HG03039 (cell line): ENCODE results near the gene MKX.

Source experiments
- ATAC-seq: cut with Tn5 transposase; IDR thresholded peaks from one replicate; pipeline ENCODE4 v1.9.1; 2021; ENCODE audit warnings: mild to moderate bottlenecking, moderate library complexity; ENCODE audit not compliant: unreplicated experiment

Gene MKX, protein sequence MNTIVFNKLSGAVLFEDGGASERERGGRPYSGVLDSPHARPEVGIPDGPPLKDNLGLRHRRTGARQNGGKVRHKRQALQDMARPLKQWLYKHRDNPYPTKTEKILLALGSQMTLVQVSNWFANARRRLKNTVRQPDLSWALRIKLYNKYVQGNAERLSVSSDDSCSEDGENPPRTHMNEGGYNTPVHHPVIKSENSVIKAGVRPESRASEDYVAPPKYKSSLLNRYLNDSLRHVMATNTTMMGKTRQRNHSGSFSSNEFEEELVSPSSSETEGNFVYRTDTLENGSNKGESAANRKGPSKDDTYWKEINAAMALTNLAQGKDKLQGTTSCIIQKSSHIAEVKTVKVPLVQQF

DNA sequence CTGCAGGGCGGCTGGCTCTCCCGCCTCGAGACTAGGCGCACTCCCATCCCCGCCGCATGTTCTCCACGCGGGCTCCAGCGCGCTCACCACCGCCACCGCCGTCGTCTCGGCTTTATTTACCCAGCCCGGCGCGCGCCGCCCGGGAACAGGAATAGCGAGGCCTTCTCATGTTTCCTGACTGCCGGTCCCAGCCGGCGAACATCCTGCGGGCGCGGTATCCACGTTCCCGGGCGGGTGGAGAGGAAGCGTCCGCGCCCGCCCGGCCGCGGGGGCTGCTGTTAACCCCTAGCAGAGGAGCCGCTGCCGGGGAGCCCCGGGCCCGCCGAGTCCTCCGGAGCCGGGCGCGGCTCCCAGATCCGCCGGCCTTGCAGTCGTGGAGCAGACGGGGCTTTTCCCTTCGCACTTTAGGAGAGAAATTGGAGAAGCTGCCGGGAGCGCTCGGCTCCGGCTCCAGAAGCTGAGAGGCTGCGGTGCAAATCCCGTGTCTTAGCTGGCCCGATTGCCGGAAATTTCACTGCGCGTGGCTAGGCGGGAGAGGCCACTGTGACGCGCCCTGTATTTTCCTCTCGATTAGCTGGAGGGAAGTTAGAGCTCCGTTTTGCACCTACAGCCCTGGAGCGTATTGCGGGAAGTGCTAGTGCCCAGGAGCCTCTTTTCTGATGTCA is at the start of gene MKX:
Gene MKX (minus strand): TSS at position 88 of the 665 bp plus-strand sequence. CDS start 2,404 bp downstream, outside the sequence.
- ATAC-seq: no peak

DNA sequence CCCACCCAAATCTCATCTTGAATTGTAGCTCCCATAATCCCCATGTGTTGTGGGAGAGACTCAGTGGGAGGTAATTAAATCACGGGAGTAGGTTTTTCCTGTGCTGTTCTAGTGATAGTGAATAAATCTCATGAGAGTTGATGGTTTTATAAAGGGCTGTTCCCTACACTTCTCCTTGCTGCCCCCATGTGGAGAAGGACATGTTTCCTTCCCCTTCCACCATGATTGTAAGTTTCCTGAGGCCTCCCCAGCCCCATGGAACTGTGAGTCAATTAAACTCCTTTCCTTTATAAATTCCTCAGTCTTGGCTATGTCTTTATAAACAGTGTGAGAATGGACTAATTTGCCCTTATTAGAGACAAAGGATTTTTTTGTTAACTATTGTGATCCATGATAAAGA is 48.5 kb upstream of the MKX start:
- no peak for ATAC-seq

DNA sequence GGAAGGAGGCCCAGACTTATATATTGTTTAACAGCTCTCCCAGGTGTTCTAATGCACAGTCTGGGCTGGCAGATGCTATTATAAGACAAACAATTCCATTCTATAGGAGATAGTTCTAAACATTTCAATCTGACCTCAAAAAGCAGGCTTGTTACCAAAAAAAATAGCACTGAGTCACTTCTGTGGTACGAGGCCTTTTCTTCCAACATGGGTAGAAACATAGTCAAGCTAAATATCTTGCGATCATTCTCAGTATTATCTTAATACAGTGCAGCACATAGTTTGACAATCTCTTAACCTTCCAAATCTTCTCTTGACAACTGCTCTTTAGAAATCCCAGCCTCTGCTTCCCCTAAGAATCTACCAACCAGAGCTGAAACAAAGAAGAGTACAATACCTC is 46.6 kb upstream of the MKX start:
- ATAC-seq: no peak

DNA sequence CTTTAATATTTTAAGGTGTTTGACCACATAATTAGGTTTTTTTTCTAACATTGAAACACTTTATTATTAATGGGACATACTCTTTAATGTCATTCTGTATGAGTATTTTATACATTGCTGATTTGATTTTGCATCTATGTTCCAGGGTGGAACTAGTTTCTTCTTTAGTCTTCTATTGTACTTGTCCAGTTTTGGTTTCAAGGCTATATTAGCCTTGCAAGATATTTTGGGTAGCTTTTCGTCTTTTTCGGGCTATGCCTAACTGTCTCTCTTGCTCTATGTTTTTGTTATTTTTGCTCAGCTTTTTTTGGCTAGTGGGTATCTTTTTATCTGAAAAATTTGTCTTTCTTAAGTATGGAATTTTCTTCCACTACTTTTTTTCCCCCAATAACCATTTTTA is 38.7 kb upstream of the MKX start:
- no peak for ATAC-seq

DNA sequence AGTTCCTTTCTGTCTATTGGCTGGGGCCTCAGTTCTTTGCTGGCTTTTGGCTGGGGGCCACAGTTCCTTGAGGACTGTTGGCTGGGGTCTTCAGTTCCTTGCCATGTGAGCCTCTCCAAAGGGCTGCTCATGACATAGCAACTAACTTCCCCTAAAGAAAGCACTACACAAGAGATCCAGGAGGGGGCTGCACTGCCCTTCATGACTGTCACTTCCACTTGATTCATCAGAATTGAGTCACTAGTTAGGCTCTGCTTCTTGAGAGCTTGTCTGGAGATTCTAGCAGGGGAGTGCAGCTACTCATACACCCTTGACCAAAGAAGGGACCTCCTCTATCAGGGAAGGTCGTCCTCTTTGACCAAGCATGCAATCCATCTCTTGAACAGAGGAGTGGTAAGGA is 38.0 kb upstream of the MKX start:
- no peak for ATAC-seq

DNA sequence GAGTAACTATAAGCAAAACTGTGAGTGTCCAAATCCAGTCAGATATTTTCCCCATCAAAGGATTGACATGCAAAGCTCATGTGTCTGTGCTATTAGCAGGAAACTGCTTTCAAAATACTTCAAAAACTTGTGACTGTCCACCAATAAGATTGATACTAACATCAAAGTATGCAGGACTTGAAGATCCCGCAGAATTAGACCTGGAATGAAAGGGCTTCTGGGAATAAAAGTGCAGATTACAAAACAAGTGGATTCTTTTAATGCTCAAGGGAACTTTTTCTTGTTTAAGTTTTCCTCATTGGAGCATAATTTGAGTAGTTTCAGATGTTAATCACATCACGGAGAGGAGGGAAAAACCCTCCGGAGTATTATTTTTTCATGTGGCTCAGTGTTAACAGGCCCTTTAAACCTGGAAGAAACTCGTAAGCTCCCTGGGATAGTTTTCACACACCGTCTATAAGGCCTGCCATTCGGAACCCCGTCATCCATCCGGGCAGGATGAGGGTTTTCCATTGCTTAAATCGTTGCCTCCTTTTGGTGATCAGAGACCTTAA is 33.9 kb upstream of the MKX start:
- no peak for ATAC-seq

DNA sequence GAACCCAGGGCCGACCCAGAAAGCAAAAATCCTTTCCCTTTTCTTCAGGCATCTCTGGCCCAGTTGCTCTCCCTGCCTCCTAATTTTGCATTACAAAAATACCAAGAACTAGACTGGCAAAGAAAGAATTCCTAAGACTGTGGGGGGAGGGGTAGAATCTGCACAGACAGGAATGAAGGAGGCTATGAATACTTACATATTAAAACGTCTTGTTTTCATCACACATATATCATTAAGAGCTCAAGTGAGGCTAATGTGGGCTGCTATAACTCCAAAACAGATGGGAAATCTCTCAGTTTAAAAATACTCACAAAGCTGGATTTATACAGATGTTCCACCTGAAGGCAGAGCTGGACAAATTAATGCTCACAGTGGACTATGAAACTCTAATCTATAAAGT is 29.2 kb upstream of the MKX start:
- ATAC-seq: no peak

DNA sequence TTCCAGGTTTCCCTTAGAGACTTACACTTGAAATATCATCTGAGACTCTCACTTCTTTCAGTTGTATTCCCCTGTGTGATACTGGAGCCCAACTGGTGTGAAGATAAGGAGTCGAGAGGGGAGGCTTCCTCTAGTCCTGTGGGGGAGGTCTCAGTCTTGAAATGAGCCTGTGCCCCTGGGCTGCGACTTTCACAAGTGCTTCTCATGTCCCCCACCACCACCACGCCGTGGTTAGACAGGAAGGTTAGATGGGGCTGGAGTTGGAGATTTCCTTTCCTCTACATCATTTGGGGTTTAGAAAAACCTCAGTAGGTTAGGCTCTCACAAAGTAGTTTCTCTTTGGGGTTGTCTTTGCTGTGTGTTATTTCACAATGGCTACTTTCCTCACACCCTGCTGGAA is 25.6 kb upstream of the MKX start:
- ATAC-seq: no peak

DNA sequence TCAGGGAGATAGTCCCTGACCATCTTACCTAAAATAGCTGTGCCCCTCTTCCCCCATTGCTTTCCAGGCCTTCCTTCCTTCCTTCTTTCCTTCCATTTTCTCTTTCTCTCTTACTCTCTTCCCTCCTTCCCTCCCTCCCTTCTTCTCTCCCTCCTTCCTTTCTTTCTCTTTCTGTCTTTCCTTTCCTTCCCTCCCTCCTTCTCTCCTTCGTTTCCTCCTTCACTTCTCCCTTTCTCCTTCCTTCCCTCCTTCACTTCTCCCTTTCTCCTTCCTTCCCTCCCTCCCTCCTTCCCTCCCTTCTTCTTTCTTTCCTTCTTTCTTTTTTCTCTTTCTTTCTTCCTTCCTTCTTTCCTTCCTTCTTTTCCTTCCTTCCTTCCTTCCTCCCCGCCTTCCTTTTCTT is 24.6 kb upstream of the MKX start:
- ATAC-seq: no peak

DNA sequence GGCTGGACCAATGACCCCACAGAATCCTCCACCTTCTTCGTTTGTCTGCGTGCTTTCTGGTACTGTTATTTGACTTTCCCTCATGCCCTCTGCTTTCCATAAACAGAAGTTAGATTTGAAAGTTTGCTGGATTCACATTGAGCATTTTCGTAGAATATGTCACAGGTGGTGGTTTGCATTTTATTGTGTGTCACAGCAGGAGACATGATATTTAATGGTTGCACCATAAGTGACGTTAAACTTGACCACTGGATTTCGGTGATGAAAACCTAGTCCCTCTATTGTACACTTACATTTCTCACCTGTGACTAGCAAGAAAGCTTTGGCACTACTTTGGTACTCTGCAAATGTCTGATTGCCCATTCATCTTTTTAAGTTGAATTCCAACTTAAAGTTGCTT is 15.2 kb upstream of the MKX start:
- ATAC-seq: no peak

DNA sequence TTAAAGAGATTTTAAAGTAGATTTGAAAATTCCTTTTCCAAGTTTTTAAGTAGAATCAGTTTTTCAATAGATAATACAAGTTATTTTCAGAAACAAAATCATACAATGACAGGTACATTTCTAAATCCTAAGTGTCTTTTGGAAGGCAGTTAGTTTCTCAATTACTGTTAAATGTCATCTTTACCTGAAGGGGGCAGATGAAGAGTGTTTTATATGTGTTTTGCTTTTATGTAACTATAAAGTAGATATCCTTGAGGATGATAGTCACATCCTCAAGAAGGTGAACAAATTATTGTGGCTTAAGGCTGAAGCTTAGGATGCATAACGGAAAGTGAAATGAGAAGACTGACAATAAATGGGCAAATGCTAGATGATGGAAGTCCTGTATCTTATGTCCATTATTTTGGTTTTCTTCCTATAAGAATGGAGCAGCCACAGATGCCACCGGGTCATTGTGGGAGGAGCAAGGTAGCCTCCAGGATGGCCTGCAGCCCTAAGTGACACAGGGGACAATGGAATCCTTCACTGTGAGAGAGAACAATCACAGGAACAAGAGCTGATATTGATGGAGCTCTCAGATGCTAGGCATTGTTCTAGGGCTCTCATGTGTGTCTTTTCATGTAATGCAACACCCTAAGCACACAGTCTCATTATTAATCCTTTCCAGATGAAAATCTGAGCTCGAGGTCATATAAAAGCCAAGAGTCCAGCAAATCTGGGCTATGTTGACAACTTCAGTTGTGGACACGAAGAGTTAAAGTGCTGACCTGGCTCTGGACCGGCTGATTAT is 14.1 kb upstream of the MKX start:
- no peak for ATAC-seq

DNA sequence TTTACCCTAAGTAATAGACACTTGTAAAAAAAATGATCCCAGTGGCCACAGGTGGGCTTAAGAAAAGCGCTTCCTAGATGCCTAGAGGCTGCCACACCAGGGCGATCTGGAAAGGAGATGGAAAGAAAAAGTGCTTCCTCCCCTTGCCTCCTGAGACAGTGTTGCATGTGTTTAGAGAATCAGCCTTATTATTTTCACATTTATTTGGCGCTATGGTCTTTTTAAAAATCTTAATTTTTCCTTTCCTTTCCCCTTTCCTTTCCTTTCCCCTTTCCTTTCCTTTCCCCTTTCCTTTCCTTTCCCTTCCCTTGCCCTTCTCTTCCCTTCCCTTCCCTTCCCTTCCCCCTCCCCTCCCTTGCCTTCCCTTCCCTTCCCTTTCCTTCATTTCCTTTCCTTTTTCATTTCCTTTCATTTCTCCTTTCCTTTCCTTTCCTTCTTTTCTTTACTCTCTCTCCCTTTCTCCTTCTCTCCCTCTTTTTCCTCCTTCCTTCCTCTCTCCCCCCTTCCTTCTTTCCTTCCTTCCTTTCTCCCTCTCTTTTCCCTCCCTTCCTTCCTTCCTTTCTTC is 7.1 kb upstream of the MKX start:
- ATAC-seq: no peak

DNA sequence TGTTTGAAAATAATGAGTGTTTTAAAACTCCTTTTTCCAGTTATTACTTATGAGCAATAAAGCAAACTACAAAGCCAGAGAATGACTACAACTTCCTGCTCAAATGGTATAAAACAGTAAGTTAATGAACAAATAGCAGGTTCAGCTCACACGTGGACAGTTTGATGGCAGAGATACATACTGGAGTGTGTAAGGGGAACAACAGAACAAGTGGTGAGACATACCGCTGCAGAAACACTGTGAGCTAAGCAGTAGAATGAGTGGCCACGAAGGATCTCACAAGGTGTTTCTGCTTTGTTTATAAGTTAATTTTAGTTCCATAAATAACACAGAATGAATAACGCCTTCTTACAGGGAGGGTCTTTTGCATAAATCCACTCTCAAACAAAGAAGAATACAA is 3.0 kb upstream of the MKX start:
- no peak for ATAC-seq

DNA sequence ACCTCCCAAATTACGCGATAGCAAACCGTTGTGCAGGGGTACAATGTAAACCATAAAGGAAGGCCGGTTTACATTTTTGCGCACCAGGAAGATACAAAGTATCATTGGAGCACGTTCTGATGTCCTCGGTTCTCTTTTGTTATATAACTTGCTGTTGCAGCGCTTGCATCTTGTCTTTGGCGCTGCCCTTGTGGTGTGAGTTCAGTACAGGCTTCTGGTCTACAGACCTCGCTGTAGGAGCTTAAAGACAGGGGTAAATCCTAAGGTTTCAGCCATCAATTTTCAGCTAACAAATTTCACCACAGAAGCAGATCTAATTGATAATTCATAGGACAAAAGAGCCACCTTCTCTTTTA is 1.5 kb upstream of the MKX start:
- no peak for ATAC-seq

DNA sequence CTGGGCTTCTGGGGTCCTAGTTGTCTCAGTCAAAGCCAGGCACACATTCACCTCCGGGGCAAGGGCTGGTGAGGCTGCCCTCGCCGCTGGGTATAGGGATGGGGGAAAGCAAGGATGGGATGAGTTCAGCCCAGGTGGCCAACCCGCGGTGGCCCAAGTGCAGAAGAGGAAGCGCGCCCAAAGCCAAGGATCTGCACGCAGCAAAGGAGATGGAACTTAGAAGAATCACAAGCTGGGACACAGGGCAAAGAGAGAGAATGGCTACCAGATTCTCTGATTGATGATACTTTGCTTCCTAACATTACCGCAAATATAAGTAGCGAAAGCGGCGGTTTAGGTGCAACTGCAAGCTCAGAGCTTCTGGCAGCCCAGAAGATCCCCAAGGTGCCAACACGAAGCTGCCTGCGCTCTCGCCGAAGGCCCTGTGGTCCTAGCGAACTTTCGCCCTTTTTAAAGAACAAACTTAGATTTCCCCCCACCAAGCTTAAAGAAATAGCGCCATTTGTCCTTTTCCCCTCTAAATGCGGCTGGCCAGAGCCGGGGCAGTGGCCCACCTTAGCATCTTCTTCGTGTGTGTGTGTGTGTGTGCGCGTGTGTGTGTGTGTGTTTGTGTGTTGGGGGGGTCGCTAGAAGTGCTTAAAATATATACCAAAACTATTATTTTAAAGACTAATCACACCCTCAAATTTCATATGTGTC is 927 bp upstream of the MKX start:
- no peak for ATAC-seq

DNA sequence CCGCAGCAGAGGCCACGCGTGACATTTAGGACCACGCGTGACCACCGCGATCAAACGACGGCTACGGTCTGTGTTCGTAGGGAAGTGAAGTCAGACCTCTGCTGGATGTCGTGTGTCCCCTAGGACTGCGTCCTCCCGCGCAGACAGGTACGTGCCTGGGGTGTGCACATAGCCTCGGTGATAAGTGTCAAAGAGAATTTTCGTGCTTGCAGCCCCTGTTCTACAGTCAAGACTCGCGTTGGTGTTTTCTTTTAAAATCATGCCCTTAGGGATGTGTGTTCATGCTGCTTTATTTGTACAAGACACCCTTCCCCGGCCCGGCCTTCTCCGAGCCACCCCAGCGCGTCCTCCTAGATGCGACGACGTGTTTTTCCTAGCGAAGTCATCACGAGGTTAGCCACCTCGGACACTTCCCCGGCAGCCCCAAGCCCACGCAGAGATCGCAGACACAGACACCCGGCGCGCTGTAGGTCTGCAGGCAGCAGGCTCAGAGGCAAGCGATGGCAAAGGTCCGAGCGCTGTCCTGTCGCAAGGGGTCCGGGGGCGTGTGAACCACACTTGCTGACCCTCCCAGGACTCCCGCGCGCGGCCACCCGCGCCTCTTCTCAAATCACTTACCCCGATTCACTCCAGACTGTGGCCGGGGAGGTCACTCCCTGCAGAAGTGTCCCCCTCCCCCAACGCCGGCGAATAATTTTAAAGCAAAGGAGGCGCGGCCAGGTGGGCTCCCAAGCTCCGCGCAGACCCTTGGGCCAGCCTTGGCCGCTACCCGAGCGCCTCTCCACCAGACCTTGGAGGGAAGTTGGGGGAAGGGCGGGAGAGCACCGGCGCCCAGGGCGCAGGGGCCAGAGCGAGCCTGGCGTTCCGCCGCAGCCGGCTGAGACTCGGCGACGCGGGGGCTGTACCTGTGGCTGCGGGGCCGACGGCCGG is 552 bp downstream of the MKX start:
- no peak for ATAC-seq

DNA sequence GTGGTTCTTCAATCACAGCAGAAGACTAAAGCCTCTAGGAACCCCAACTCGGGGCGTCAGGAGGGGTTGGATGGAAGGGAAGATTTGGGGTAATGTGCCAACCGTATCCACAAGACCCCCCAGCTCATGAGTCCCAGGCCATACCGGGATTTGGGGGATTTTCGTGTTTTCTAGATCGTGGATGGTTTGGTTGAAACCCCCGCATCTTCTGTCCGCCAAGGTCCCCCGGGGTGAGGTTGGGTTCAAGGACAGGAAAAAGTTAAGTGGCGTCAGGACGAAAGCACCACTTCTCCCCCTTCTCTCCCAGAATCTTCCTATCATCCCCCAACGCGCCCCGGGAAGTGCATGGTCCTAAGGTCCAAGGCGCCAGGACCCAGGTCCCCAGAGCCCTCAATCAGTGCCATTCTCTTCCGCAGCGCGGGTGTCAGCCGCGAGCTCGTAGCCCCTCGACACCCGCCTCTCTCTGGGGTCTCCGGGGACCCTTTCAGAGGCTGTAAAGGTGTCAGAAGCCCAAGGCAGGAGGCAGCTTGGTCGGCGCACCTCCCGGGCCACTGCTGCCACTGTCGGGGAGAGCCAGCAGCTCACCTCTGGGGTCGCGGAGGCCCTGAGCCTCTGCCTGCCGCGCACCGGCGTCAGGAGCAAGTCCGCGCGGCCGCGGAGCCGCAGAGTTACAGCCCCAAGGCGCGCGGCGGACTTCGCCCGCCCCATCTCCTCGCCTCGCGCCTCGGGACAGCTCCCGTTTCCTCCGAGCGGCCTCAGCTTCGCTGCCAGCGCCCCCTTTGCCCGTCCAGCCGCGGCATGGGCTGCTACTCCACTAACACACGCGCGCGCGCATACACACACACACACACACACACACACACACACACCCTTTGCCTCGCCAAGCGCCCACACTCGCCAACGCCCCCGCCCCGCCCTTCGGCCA is 1.5 kb downstream of the MKX start:
- no peak for ATAC-seq

DNA sequence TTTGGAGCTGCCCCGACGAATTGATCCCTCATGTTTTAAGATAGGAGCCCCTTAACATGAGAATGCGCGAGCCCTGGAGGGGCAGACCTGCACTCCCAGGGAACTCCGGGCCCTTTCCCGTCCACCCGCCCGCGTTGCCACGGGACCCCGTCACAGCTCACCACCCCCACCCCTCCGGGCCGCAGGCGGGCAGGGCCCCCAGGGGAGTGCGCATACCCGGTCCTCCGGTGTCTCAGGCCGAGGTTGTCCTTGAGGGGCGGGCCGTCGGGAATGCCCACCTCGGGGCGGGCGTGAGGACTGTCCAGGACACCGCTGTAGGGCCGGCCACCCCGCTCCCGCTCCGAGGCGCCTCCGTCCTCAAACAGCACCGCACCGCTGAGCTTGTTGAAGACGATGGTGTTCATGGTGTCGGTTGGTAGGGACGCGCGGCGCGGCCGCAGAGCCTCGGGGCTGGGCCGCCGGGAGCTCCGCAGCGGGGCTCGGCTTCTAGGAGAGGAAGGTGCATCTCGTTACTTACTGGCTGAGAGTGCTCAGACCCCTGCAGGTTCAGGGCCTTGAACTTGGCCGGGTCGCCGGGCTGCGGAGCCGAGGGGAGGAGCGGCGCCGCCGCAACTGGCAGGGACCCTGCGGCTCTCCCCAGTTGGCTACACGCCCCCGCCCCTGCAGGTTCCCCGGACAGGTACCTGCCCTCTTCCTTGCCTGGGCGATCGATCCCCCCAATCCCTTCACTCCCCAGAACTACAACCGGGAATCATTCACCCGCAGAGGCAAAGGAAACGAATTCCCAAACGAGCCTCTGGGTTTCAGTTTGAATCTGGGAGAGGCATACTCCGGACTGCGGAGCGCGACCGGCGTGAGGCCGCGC is 2.4 kb downstream of the MKX start:
- ATAC-seq: no peak
